GM11168 (cell line): ENCODE results near the gene HSPD1.
"Not testable (repeated sequence)": the region's sequence is repeated elsewhere in the genome, so short reads cannot be mapped to it uniquely, and the experiment has no call there.

ENCODE experiments used
- in situ Hi-C: fragments of 300-500 bp; cut with MboI; formaldehyde crosslinking; loops from one replicate; pipeline ENCODE4 v1.12.0; 2022; ENCODE audit warnings: low sequenced_read_pairs; ENCODE audit not compliant: unreplicated experiment

HSPD1 gene

DNA sequence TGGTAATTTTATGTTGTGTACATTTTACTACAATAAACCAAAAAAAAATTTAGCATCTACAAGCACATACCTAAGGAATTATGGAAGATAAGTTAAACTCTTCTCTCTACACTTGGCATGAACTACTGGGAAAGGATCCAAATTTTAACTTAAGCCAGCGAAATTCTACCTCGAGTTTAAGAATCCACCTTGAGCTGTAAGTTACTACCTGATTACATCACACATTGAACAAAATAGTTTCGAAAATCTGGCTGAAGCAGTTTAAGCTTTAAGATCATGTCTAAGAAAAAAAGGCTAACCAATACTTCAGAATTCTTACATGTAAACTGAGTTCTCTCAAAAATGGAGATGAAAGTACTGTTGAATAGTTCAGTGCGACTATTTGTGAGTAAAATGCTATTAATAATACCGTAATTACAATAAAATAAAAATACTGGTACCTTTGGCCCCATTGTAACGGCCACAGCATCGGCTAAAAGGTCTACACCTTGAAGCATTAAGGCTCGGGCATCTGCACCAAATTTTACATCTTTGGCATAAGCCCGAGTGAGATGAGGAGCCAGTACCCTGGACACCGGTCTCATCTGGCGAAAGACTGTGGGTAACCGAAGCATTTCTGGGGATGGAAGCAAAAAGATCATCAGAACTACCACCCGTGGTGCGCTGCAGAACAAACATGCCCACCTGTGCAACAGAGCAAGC is 1.3 kb downstream of the HSPD1 start:
- in situ Hi-C loops = no loop called here

DNA sequence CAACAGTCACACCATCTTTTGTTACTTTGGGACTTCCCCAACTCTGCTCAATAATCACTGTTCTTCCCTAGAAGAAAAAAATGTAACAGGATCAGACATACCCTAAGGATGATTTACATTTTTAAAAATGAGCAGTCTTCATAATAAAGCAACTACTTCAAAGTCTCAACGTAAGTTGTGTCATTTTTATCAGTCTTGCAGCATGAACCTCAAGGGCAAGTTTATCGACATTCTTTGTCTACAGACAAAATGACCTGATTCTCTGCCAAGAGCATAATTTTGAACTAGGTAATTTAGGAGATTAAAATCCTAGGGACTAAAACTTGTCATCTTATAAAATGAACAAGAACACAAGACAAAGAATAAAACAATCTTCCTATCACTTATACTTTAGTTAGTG is 2.3 kb downstream of the HSPD1 start:
- in situ Hi-C loops = no loop called here

DNA sequence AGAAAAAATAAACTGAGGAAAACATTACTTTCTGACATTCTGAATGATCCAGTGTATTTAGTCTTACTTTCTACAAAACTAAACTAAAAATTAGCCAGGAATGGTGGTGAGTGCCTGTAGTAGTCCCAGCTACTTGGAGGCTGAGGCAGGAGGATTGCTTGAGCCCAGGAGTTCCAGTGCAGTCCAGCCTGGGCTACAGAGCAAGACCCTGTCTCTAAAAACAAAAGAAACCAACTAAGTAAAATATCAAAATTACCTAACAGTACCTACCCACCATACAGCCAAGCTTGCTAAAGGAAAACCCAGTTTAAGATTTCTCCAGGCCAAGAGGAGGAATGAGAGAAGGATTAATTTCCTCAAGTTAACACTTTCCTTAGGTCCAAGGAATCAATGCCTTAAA is 2.9 kb downstream of the HSPD1 start:
- in situ Hi-C loops = no loop called here

DNA sequence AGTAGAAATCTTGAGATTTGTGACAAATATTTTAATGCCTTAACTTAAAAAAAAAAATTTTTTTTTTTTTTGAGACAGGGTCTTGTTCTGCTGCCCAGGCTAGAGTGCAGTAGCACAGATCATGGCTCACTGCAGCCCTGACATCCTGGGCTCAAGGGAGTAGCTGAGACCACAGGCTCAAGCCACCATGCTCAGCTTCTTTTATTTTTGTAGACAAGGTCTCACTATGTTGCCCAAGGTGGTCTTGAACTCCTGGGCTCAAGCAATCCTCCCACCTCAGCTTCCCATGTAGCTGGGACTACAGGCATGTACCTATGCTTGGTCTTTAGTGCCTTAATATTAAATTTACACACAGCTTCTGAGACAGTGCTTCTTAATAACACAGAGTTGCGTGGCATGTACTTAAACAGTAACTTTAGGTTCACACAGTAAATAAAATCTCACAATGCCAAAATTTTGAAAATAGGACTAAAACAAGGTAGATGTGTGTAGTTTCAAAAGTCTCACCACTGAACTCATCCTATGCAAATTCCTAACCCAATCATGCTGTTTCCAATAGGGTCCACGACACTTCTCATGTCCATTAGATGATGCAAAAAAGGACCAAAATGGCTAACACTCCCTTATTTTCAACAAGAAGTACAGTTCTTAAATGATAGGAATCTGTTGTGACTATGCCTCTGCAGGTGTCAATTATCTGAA is 4.1 kb downstream of the HSPD1 start:
- in situ Hi-C loops = no loop called here

DNA sequence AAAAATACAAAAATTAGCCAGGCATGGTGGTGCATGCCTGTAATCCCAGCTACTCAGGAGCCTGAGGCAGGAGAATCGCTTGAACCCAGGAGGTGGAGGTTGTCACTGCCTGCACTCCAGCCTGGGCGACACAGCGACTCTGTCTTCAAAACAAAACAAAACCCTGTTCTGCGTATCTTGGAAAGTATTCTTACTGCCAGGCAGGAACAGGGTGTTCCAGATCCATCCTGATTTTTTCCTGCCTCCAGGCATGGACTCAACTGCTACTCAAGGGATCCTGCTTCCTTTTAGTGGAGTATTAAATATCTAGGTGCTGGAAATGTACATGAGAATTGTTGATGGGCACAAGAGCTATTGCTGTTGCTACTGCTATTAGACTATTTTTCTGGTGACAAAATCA is 12.3 kb downstream of the HSPD1 start:
- in situ Hi-C loops = no loop called here

DNA sequence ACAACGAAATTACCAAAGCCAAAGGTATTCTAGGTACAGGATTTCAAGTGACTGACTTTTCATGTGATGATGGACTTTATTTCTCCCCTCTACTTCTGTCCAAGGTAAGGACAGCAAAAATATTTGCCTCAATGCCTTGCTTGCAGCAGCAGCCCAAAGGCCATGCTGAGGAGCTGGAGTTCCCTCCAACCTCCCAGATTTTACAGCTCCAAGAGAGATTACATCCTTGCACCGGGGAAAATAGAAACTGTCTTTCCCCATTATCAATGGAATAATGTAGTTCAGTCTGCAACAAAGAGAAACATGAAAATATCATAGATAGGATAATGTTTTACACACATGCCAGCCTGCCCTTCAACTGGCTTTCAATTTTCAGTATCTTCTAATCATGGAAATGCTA is 13.5 kb downstream of the HSPD1 start:
- in situ Hi-C loops = no loop called here

DNA sequence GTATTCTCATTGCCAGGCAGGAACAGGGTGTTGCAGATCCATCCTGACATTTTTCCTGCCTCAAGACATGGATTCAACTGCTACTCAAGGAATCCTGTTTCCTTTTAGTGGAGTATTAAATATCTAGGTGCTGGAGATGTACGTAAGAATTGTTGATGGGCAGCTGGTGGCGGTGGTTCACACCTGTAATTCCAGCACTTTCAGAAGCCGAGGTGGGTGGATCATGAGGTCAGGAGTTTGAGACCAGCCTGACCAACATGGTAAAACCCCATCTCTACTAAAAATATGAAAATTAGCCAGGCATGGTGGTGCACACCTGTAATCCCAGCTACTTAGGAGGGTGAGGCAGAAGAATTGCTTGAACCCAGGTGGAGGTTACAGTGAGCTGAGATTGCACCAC is 15.4 kb downstream of the HSPD1 start:
- in situ Hi-C loops = not testable (repeated sequence)

DNA sequence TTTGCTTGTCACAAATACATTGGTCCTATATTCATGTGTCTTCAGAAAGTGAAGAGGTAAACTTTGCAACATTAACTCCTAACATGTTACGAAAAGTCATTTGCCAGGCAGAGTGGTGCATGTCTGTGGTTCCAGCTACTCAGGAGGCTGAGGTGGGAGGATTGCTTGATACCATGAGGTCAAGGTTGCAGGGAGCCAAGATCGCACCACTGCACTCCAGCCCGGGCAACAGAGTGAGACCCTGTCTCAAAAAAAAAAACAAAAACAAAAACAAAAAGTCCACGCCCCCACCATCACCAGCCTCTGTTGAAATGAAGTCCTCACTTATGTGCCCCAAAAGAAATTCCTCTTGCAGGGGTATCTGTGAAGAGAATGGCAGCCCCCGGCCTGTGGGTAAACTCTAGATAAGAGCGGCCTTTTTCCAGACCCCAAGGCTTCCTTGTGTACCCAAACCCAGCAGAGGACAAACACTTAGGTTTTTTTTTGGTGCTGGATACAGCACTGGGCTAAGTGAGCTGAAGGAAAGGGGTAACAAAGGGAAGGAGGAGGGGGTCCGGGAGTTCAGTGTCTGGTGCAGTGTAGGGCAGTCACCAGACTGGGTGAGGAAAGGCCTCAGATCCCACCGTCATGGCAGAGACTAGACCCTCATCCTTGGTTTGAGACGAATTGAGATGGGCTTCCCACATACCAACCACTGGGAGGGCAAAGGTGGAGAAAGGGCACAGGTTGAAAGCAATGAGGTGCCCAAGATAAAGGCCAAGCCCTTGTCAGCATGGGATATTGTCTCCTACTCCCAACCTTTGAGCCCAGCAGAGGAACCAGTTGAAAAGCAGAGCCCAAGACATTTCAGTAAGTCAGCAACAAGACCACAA is 19.2 kb downstream of the HSPD1 start:
- in situ Hi-C loops = no loop called here

DNA sequence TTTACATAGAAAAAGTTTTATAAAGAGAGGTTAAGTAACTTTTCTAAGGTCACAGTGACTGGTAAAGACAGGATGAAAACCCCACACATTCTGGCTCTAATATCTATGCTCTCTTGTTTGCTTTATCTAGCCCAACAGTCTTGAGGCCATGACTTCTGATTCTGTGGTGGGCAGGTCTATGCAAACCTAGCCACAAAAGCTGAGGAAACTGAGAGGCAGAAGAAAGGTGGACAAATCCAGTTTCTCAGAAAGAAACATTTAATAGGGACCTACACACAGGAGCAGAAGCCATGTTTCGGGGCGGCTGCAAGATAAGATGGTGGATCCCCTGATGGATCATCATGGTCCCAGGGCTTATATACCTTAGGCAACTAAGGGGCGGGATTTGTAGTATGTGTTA is 21.8 kb downstream of the HSPD1 start:
- in situ Hi-C loops = no loop called here

DNA sequence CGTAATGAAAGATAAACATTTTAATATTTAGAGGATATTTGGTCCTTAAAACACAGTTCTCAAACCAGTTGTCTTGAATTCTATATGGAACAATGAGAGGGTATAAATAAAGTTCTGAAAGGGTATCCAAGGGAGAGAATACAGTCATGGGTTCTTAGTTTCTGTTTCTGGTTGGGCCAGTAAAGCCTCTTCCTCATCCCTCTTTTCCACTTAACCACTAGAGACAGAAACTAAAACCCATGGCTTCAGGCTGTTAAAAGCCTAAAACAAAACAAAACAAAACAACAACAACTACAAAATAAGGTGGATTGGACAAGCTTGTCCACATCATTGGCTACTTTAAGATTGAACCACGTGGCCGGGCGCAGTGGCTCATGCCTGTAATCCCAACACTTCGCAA is 27.5 kb downstream of the HSPD1 start:
- in situ Hi-C loops = no loop called here

DNA sequence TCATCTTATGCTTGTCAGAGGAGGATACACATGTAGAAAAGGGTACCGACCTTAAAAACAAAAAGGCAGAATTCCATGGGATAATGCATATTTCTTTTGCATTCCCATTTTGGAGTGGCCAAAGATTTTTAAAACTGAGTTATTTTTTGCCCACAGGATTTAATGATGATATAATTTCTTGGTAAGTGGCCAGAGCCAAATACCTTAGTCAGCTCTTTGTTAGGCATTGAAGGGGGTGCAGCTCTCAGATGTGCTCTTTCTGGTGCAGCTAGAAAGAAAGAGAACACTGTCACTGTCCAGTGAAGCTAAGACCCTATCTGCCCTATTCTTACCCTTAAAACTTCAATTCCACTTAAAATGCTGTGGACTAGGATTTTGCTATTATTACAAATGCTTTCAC is 35.5 kb downstream of the HSPD1 start:
- in situ Hi-C loops = no loop called here

DNA sequence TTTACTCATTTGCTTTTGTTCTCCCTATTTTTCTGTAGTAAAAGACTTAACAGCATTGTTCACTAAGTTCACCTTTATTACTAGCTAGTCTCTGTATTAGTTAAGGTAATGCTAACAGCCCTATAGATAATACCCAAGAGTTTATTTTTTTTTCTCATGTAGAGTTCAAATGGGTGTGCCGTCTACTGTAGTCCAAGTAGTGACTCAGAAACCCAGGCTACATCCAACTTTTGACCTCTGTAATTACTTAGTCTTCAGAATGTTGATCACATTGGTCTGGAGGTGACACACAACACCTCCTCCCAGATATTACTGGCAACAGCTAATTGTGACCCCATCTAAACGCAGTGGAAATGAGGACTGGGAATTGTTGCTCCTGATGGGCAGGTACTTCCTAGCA is 38.6 kb downstream of the HSPD1 start:
- in situ Hi-C loops = no loop called here

DNA sequence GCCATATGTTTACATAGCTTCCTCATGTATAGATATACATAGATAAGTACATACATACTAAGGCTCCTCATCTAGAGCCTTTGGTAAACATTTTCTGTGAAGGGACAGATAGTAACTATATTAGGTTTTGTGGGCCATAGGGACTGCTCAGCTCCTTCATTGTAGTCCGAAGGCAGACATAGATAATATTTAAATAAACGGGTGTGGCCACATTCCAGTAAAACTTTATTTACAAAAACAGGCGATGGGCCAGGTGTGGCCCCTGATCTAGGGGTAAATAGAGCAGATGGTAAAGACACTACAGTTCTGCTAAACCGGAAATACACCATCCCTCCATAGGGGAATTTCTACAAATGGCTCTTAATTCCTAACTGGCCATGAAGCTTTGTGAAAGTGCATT is 39.0 kb downstream of the HSPD1 start:
- in situ Hi-C loops = no loop called here

DNA sequence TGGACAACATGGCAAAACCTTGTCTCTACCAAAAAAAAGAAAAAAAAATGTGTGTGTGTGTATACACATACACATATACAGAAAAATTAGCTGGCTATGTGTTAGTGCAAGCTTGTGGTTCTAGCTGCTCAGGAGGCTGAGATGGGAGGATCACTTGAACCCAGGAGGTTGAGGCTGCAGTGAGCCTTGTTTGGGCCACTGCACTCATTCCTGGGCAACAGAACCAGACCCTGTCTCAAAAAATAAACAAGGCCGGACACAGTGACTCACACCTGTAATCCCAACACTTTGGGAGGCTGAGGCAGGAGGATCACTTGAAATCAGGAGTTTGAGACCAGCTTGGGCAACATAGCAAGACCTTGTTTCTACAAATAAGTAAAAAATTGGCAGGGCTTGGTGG is 44.2 kb downstream of the HSPD1 start:
- in situ Hi-C loops = no loop called here

DNA sequence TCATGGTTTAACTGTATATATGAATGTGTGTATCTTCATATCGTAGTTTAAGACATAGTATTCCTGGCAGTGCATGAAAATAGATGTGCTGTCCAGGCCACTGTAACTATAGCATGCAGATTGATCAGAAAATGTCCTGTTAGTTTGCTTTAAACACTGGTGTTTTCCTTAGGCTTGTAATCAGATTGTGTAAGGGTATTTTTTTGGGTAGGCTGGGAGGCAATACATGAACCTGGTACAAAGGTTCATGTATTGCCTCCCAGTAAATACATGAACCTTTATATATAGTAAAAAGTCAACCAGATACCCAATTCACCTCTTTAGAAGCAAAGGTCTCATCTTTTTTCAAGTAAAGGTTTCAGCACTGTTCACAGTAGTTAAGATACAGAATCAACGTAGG is 44.7 kb downstream of the HSPD1 start:
- in situ Hi-C loops = no loop called here

DNA sequence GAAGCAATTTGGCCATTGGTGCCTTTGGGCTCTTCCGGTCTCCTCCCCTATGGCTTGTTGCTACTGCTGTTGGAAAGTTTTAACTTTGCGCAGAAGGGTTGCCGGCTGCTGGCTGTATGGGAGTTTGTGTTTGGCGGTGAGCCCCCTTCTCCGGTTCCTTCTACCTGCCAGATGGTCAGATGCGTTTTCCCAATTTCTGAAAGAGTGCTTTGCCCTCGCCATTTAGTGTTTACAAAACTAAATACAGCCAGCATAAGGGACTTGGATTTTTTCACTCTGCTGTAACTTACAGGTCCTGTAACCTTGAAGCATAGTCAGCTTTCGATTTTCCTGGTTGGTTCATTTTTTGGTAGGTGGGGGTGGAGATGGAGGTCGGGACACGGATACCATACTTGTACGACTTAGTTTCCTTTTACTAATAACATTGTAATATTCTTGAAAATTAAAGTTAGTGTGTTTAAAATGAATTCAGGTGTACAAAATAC is 45.7 kb downstream of the HSPD1 start:
- in situ Hi-C loops = no loop called here

DNA sequence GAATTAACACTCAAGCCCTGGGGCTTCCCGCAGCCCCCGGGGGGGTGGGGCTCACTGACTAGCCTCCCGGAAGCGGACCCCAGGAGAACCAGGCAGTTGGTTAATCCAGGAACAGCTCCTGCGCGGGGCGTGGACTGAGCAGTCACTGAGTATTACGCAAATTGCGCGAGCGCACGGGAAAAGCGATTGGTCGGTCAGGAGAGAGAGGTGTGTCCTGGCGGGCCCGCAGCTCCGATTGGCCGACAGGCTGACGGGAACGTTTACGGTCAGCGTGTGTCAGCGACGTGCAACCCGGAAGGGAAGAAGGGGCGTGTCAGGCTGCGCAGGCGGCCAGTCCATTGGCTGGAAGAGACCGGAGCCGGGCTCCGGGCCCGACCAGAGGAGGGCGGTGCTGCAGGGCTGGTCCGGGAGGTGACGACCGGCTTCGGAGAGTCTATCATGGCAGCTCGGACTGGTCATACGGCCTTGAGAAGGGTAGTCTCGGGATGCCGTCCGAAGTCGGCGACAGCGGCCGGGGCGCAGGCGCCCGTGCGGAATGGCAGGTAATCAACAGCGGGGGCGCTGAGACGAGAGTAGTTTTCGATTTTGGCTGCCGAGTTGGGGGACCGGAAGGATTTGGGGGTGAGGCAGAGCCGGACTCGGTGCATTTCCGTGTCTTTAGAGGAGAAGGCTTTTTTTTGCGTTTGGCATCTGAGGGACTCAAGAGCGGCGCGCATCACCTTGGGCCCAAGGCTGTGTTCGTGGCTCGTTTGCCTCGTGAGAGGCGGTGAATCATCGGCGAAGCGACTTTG is 46.3 kb downstream of the HSPD1 start, which contains the start of gene COQ10B:
Gene COQ10B, plus strand, starts transcription at position 430 of the 791 bp plus-strand sequence. Its CDS starts 9 bp downstream, at position 439.
- in situ Hi-C loops = no loop called here

DNA sequence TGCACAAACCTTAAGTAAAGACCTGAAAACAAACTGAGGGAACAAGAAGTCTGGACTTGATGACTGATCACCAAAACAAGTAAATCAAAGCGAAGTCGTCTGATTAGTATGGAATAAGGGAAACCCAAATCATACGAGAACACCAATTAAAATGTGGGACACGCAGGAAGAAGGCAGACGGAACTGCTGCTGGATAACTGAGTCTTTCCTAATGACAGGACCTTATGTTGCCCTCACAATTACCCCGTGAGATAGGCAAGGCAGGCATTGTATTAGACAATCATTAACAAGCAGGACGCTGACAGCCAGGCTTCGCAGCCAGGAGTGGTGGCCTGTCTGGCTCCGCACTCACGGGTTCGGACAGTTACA is 46.9 kb downstream of the HSPD1 start:
- in situ Hi-C loops = no loop called here

DNA sequence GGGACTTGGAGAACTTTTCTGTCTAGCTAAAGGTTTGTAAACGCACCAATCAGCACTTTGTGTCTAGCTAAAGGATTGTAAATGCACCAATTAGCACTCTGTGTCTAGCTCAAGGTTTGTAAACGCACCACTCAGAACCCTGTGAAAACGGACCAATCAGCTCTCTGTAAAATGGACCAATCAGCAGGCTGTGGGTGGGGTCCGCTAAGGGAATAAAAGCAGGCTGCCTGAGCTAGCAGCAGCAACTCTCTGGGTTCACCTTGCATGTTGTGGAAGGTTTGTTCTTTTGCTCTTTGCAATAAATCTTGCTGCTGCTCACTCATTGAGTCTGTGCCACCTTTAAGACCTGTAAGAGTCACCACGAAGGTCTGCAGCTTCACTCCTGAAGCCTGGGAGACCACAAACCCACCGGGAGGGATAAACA is 48.7 kb downstream of the HSPD1 start:
- in situ Hi-C loops = not testable (repeated sequence)

DNA sequence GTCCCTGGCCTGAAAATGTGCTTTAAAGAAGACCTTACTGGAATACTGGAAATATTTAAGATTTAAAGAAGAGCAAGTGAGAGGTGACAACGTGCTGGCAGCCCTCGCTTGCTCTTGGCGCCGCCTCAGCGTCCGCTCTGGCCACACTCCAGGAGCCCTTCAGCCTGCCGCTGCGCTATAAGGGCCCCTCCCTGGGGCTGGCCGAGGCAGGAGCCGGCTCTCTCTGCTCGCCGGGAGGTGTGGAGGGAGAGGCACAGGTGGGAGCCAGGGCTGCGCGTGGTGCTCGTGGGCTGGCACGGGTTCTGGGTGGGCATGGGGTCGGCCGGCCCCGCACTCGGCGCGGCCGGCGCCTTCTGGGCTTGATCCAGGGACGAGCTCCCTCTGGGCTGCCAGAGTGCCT is 49.2 kb downstream of the HSPD1 start:
- in situ Hi-C loops = no loop called here
